H1 (cell line): ENCODE measurements around the gene DTX4. TPM values are rescaled to one million over a fixed set of nuclear protein-coding genes. Genes with fewer than 3 reads are reported as not detected.

Experiments
- CTCF ChIA-PET: fragments of 300-600 bp; sonication (Branson Sonifier 250); formaldehyde crosslinking; loops from one replicate; lab custom pipeline; 2021; ENCODE audit not compliant: partially characterized antibody; lab: Charles Lee
- POLR2A ChIA-PET: fragments of 300-600 bp; sonication (Branson Sonifier 250); formaldehyde crosslinking; loops from one replicate; lab custom pipeline; 2021; ENCODE audit warnings: inconsistent platforms; ENCODE audit not compliant: partially characterized antibody; lab: Charles Lee
- DNase-seq, 2 experiments: peaks; one replicate each; pipeline versions ENCODE4 v3.0.0 to v3.0.0-alpha.2; 2010 to 2022; ENCODE audit warnings: low spot score in 2 of 2, low read depth in 1 of 2, mixed read lengths in 1 of 2
- FAIRE-seq: peaks from 2 replicates; lab custom pipeline; 2011; peaks lifted over from hg19 to GRCh38; lab: Jason Lieb, UNC
- H2AFZ ChIP-seq: 2 replicates; pipeline ENCODE4 v1.8.1; 2012; ENCODE audit warnings: low read length, inconsistent platforms
- H2AK5ac ChIP-seq: 2 replicates; pipeline ENCODE4 v1.6.1; 2013; ENCODE audit warnings: low read depth, low read length
- H2BK120ac ChIP-seq: replicated peaks from 2 replicates; pipeline ENCODE3; 2013; ENCODE audit warnings: low read depth, low read length, inconsistent platforms
- H2BK12ac ChIP-seq: 2 replicates; pipeline ENCODE4 v1.6.1; 2013; ENCODE audit warnings: low read depth, low read length
- H2BK15ac ChIP-seq: 2 replicates; pipeline ENCODE4 v1.6.1; 2013; ENCODE audit warnings: low read length
- H2BK20ac ChIP-seq: 2 replicates; pipeline ENCODE4 v1.6.1; 2013; ENCODE audit warnings: low read length
- H2BK5ac ChIP-seq: 2 replicates; pipeline ENCODE4 v1.6.1; 2013; ENCODE audit warnings: low read depth, low read length
- H3K14ac ChIP-seq: 2 replicates; pipeline ENCODE4 v1.6.1; 2013; ENCODE audit warnings: inconsistent platforms; ENCODE audit not compliant: insufficient read length
- H3K18ac ChIP-seq: 2 replicates; pipeline ENCODE4 v1.6.1; 2013; ENCODE audit warnings: low read length; ENCODE audit errors: extremely low read depth
- H3K23ac ChIP-seq: 2 replicates; pipeline ENCODE4 v1.6.1; 2013; ENCODE audit warnings: inconsistent platforms; ENCODE audit not compliant: insufficient read length
- H3K23me2 ChIP-seq: 2 replicates; pipeline ENCODE4 v1.6.1; 2013; ENCODE audit warnings: low read depth, low read length
- H3K27ac ChIP-seq: 2 replicates; pipeline ENCODE4 v1.6.1; 2011; ENCODE audit warnings: low read depth, low read length, inconsistent platforms
- H3K27me3 ChIP-seq, 4 experiments: replicated peaks in 1 of 4; 1 replicate in 1 of 4; 2 replicates in 3 of 4; pipeline versions ENCODE4 v1.6.1 to v1.8.1; 2011 to 2013; ENCODE audit warnings: low read length in 3 of 4, mild to moderate bottlenecking in 3 of 4, inconsistent platforms in 2 of 4, mixed read lengths in 2 of 4, moderate library complexity in 1 of 4; ENCODE audit not compliant: control insufficient read depth in 3 of 4, insufficient read depth in 3 of 4; ENCODE audit errors: extremely low read depth in 1 of 4
- H3K36me3 ChIP-seq, 4 experiments: 2 replicates each; pipeline versions ENCODE4 v1.6.1 to v1.8.1; 2011 to 2013; ENCODE audit warnings: mild to moderate bottlenecking in 4 of 4, low read length in 3 of 4, moderate library complexity in 2 of 4, control low read depth in 1 of 4, inconsistent platforms in 1 of 4; ENCODE audit not compliant: insufficient read depth in 4 of 4, control insufficient read depth in 2 of 4
- H3K4ac ChIP-seq: replicated peaks from 2 replicates; pipeline ENCODE3; 2013; ENCODE audit warnings: low read length, low read depth, mixed read lengths, inconsistent platforms; ENCODE audit not compliant: insufficient read length
- H3K4me1 ChIP-seq, 4 experiments: replicated peaks in 1 of 4; 1 replicate in 1 of 4; 2 replicates in 3 of 4; pipeline versions ENCODE4 v1.6.1 to v1.8.1; 2011 to 2013; ENCODE audit warnings: low read length in 3 of 4, inconsistent platforms in 2 of 4, mixed read lengths in 1 of 4; ENCODE audit not compliant: insufficient read depth in 4 of 4, control insufficient read depth in 3 of 4
- H3K4me2 ChIP-seq, 2 experiments: 2 replicates each; pipeline versions ENCODE4 v1.6.1 to v1.8.1; 2011 to 2013; ENCODE audit warnings: low read depth in 2 of 2, low read length in 2 of 2, control low read depth in 1 of 2, inconsistent platforms in 1 of 2, mild to moderate bottlenecking in 1 of 2; ENCODE audit not compliant: insufficient read depth in 1 of 2
- H3K4me3 ChIP-seq, 4 experiments: fragments of 200-600, 300-600 bp in 1 of 4; sonication (generic), shearing (Covaris generic), sonication (Bioruptor Twin) in 1 of 4; 2 replicates each; pipeline versions ENCODE4 v1.5.1 to v1.8.1; 2011 to 2016; ENCODE audit warnings: low read length in 4 of 4, low read depth in 3 of 4, control low read depth in 2 of 4, inconsistent platforms in 2 of 4, mild to moderate bottlenecking in 2 of 4, mixed read lengths in 1 of 4, moderate library complexity in 1 of 4; ENCODE audit not compliant: insufficient read depth in 2 of 4; ENCODE audit errors: extremely low read depth in 1 of 4
- H3K56ac ChIP-seq: replicated peaks from 2 replicates; pipeline ENCODE3; 2013; ENCODE audit warnings: low read depth, mild to moderate bottlenecking, mixed read lengths, low read length, inconsistent platforms; ENCODE audit not compliant: insufficient read length
- H3K79me1 ChIP-seq: 2 replicates; pipeline ENCODE4 v1.6.1; 2013; ENCODE audit warnings: low read depth, low read length, control low read depth
- H3K79me2 ChIP-seq, 2 experiments: 2 replicates each; pipeline versions ENCODE4 v1.6.1 to v1.8.1; 2012 to 2013; ENCODE audit warnings: low read length in 2 of 2, mild to moderate bottlenecking in 2 of 2, inconsistent platforms in 1 of 2; ENCODE audit not compliant: insufficient read depth in 2 of 2, control insufficient read depth in 1 of 2
- H3K9ac ChIP-seq, 4 experiments: replicated peaks in 1 of 4; 1 replicate in 1 of 4; 2 replicates in 3 of 4; pipeline versions ENCODE4 v1.6.1 to v1.8.1; 2011 to 2013; ENCODE audit warnings: low read depth in 3 of 4, low read length in 3 of 4, control low read depth in 2 of 4, mild to moderate bottlenecking in 2 of 4, moderate library complexity in 2 of 4, inconsistent platforms in 1 of 4; ENCODE audit errors: extremely low read depth in 1 of 4
- H3K9me3 ChIP-seq, 2 experiments: 2 replicates each; pipeline versions ENCODE4 v1.6.1 to v1.8.1; 2012 to 2013; ENCODE audit warnings: mild to moderate bottlenecking in 2 of 2, moderate library complexity in 2 of 2, control low read depth in 1 of 2, inconsistent platforms in 1 of 2, low read depth in 1 of 2, low read length in 1 of 2, mixed read lengths in 1 of 2; ENCODE audit not compliant: insufficient read depth in 2 of 2
- H4K20me1 ChIP-seq, 2 experiments: replicated peaks in 1 of 2; 2 replicates each; pipeline versions ENCODE3 to v1.8.1; 2011 to 2013; ENCODE audit warnings: inconsistent platforms in 2 of 2, low read length in 2 of 2, mild to moderate bottlenecking in 1 of 2; ENCODE audit not compliant: insufficient read depth in 2 of 2, control insufficient read depth in 1 of 2
- H4K5ac ChIP-seq: 2 replicates; pipeline ENCODE4 v1.6.1; 2013; ENCODE audit warnings: low read length, low read depth, mixed read lengths, inconsistent platforms; ENCODE audit not compliant: insufficient read length
- H4K8ac ChIP-seq: 2 replicates; pipeline ENCODE4 v1.8.0; 2013; ENCODE audit warnings: mild to moderate bottlenecking, moderate library complexity, low read length, inconsistent platforms; ENCODE audit not compliant: insufficient read depth; ENCODE audit errors: extremely low read depth
- H4K91ac ChIP-seq: replicated peaks from 2 replicates; pipeline ENCODE3; 2013; ENCODE audit warnings: low read length, mixed read lengths, inconsistent platforms; ENCODE audit not compliant: insufficient read length
- CEBPB ChIP-seq: IDR thresholded peaks from 2 replicates; pipeline ENCODE4 v1.6.1; 2012; ENCODE audit warnings: low read depth, low read length
- CREB1 ChIP-seq: IDR thresholded peaks from 2 replicates; pipeline ENCODE4 v1.6.1; 2012; ENCODE audit warnings: inconsistent platforms
- CTBP2 ChIP-seq: IDR thresholded peaks from 2 replicates; pipeline ENCODE4 v1.7.0; 2011; ENCODE audit warnings: borderline replicate concordance, mild to moderate bottlenecking, moderate library complexity, mixed read lengths, low read length; ENCODE audit not compliant: insufficient read depth, insufficient read length
- EGR1 ChIP-seq: IDR thresholded peaks from 2 replicates; pipeline ENCODE4 v1.6.1; 2011; ENCODE audit warnings: low read depth, low read length, borderline replicate concordance
- KDM5A ChIP-seq: fragments of 200-600 bp; IDR thresholded peaks from 2 replicates; pipeline ENCODE4 v1.7.1; 2012; ENCODE audit warnings: mild to moderate bottlenecking, low read length, inconsistent platforms, mixed read lengths
- NRF1 ChIP-seq: IDR thresholded peaks from 2 replicates; pipeline ENCODE4 v1.6.1; 2011; ENCODE audit warnings: mild to moderate bottlenecking, low read depth, low read length, improper control_type of control experiment
- SIRT6 ChIP-seq: IDR thresholded peaks from one replicate; pipeline ENCODE4 v1.7.1; 2012; ENCODE audit warnings: low read length, inconsistent platforms
- SIX5 ChIP-seq: IDR thresholded peaks from 2 replicates; pipeline ENCODE4 v1.6.1; 2011; ENCODE audit warnings: mild to moderate bottlenecking, low read depth, low read length
- SUZ12 ChIP-seq: fragments of 200-600 bp; sonication (generic); IDR thresholded peaks from 2 replicates; pipeline ENCODE4 v1.6.1; 2012; ENCODE audit warnings: mild to moderate bottlenecking, inconsistent platforms, low read length, moderate library complexity, mixed read lengths
- TAF7 ChIP-seq: optimal IDR thresholded peaks from 2 replicates; pipeline ENCODE3; 2011; ENCODE audit warnings: low read depth, mild to moderate bottlenecking, inconsistent platforms, low read length, moderate library complexity, borderline replicate concordance
- ZNF274 ChIP-seq: IDR thresholded peaks from 2 replicates; pipeline ENCODE4 v1.7.0; 2012; ENCODE audit warnings: low read length, borderline replicate concordance; ENCODE audit errors: extremely low read depth
- WGBS, 2 experiments: shearing (Covaris generic) in 1 of 2; methylation state at CpG; one replicate each; pipeline versions ENCODE4 v1.1.6 to v1.1.7; 2013 to 2015; ENCODE audit warnings: low lambda C conversion rate in 2 of 2, mixed read lengths in 2 of 2, inconsistent platforms in 1 of 2, low coverage in 1 of 2, missing lambda C conversion rate in 1 of 2; ENCODE audit not compliant: insufficient replicate concordance in 2 of 2, insufficient coverage in 1 of 2, insufficient read length in 1 of 2; ENCODE audit errors: extremely low coverage in 1 of 2, missing lambda C conversion rate in 1 of 2; 5-methylcytosine and 5-hydroxymethylcytosine counted together
- polyA plus RNA-seq, 7 experiments: library from polyadenylated mRNA; depleted of rRNA in 3 of 7; stranded (reverse) in 5 of 7; unstranded in 2 of 7; fragments of >200 nt in 5 of 7; fragments of 200-250 nt in 2 of 7; gene quantifications; 1 replicate in 5 of 7; 2 replicates in 1 of 7; 4 replicates in 1 of 7; pipeline versions ENCODE4 v1.2.1 to v1.2.3, GENCODE V29; 2011 to 2013; ENCODE audit warnings: missing spikeins in 2 of 7, mixed read lengths in 2 of 7
- total RNA-seq: library from RNA; stranded (reverse); fragmentation: NEBNext Ultra II Directional; extraction: Animal tissue kit (Norgen Biotek cat#: 25700); gene quantifications from 2 replicates; pipeline ENCODE4 v1.2.1, GENCODE V29; 2021
- TF ChIP-seq, protein P1 (sequence below): IDR thresholded peaks from 2 replicates; pipeline ENCODE4 v1.6.1; 2011; ENCODE audit warnings: low read depth, mild to moderate bottlenecking, low read length; ENCODE audit not compliant: insufficient read depth

DTX4 gene
- total and polyA plus RNA-seq, 2 of the 8 experiments (the other 6 are each of a cell fraction or from before 2014, with no cell fraction given), result 5.1 to 18.8 TPM

DNA sequence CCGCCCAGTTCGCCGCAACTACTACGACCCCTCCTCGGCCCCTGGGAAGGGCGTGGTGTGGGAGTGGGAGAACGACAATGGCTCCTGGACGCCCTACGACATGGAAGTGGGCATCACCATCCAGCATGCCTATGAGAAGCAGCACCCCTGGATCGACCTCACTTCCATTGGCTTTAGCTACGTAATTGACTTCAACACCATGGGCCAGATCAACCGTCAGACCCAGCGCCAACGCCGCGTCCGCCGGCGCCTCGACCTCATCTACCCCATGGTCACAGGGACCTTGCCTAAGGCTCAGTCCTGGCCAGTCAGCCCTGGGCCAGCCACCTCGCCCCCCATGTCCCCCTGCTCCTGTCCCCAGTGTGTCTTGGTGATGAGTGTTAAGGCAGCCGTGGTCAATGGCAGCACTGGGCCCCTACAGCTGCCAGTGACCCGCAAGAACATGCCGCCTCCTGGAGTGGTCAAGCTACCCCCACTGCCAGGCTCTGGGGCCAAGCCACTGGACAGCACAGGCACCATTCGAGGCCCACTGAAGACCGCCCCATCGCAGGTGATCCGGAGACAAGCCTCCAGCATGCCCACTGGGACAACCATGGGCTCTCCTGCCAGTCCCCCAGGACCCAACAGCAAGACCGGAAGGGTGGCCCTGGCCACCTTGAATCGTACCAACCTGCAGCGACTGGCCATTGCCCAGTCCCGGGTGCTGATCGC, 10.0 kb downstream of the DTX4 start:
- Histone ChIP-seq H3K4me2 (no peak overlapping the region), H3K4me1 (peaks cover 0 to 12% (median 5%) of the 10 kb centered on the region in 4 experiments; a peak in 3 of 7 replicates), H2BK120ac (no peak overlapping the region), H3K27me3 (no peaks in the 10 kb centered on the region), H2BK20ac (no peak overlapping the region), H2BK5ac (0 out of 2 replicates have a peak overlapping the region, but pooled peaks have one; percentile 1), H4K20me1 (peaks cover 2 to 3% of the 10 kb centered on the region in 2 experiments), H3K79me1 (peaks cover 6% of the 10 kb centered on the region; the same call in 1 of the 2 replicates), H4K5ac (no peak overlapping the region), H3K36me3 (peaks cover 0 to 11% (median 2%) of the 10 kb centered on the region in 4 experiments; a peak in 4 of 8 replicates), H3K4ac (no peak overlapping the region), H2BK15ac (no peak overlapping the region), H3K9me3 (no peaks in the 10 kb centered on the region), H3K14ac (no peak overlapping the region), H3K4me3 (no peak overlapping the region), H3K79me2 (peaks cover 0 to 5% of the 10 kb centered on the region in 2 experiments; a peak in 1 of 4 replicates), H3K56ac (no peak overlapping the region), H4K91ac (no peak overlapping the region), H3K23ac (no peak overlapping the region), H3K23me2 (no peaks in the 10 kb centered on the region), H3K9ac (no peak overlapping the region; a peak in 1 of 7 replicates), H4K8ac (no peak overlapping the region; the same call in 1 of the 2 replicates), H3K18ac (no peak overlapping the region), H2AK5ac (no peak overlapping the region), H2BK12ac (no peak overlapping the region), H2AFZ (no peak overlapping the region), H3K27ac (no peak overlapping the region)
- 92% methylated on average over 33 of the region's 33 CpGs; no CpG with 5 or more reads in 1 of the 2 experiments for WGBS, 2 experiments
- FAIRE-seq (no peak), DNase-seq (peak in 1 of 2 experiments; percentile 50)
- POLR2A ChIA-PET, result interaction anchor here (1.0 to 9.4 kb wide), 2 partner anchors 9 to 10 kb away, joined by 3 to 79 read pairs; partner anchors contain the start of gene DTX4
- CTCF ChIA-PET, result interaction anchor here (0.6 to 9.5 kb wide), 20 partner anchors 10 to 338 kb away, joined by 3 to 201 read pairs (median 4); partner anchors contain the start of gene DTX4
- TF ChIP-seq CTBP2 (no peak), TAF7 (no peak), CREB1 (no peak), NRF1 (no peak), EGR1 (no peak), KDM5A (no peak), SUZ12 (no peak), SIX5 (no peak), CEBPB (no peak), SIRT6 (no peak), ZNF274 (no peak)
- TF ChIP-seq, protein P1, sequence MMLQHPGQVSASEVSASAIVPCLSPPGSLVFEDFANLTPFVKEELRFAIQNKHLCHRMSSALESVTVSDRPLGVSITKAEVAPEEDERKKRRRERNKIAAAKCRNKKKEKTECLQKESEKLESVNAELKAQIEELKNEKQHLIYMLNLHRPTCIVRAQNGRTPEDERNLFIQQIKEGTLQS, result no peak
